PC-9 (cell line): ENCODE results near the gene HCFC2. TPM values are rescaled to one million over a fixed set of nuclear protein-coding genes. Genes with fewer than 3 reads are reported as not detected.

Source experiments
- BruUV-seq: library from RNA; stranded (reverse); fragments of 400-500 nt; replicated peaks from 2 replicates; lab custom pipeline; 2021; lab: Mats Ljungman, UMichigan
- CTCF ChIA-PET: fragments of 300-600 bp; sonication (Branson Sonifier 250); formaldehyde crosslinking; loops from one replicate; lab custom pipeline; 2022; ENCODE audit warnings: antibody characterized with exemption; lab: Charles Lee
- POLR2A ChIA-PET: fragments of 300-600 bp; sonication (Branson Sonifier 250); formaldehyde crosslinking; loops from one replicate; lab custom pipeline; 2022; ENCODE audit warnings: antibody characterized with exemption; ENCODE audit not compliant: unreplicated experiment; lab: Charles Lee
- DNase-seq, 2 experiments: peaks; one replicate each; pipeline versions ENCODE4 v3.0.0 to v3.0.0-alpha.2; 2015 to 2022; ENCODE audit warnings: mixed read lengths in 1 of 2
- H2AFZ ChIP-seq: fragments of 200-600 bp; sonication (generic); 2 replicates; pipeline ENCODE4 v1.8.1; 2017; ENCODE audit warnings: antibody characterized with exemption
- H3F3A ChIP-seq: fragments of 200-600 bp; sonication (generic); 2 replicates; pipeline ENCODE4 v1.8.1; 2017; ENCODE audit warnings: antibody characterized with exemption, mild to moderate bottlenecking, low read depth; ENCODE audit not compliant: insufficient read depth
- H3K27ac ChIP-seq: fragments of 200-600 bp; sonication (generic); 2 replicates; pipeline ENCODE4 v1.6.1; 2016; ENCODE audit warnings: mixed run types
- H3K27me3 ChIP-seq: fragments of 200-600 bp; sonication (generic); 2 replicates; pipeline ENCODE4 v1.6.1; 2016; ENCODE audit warnings: low read depth, mixed run types; ENCODE audit not compliant: insufficient read depth
- H3K36me3 ChIP-seq: fragments of 200-600 bp; sonication (generic); 2 replicates; pipeline ENCODE4 v1.6.1; 2016; ENCODE audit warnings: low read depth, mixed run types
- H3K4me1 ChIP-seq: fragments of 200-600 bp; sonication (generic); replicated peaks from 2 replicates; pipeline ENCODE4 v1.6.1; 2016; ENCODE audit warnings: mixed run types; ENCODE audit not compliant: insufficient read depth
- H3K4me2 ChIP-seq: fragments of 200-600 bp; sonication (generic); 2 replicates; pipeline ENCODE4 v1.6.1; 2017; ENCODE audit warnings: mixed run types
- H3K4me3 ChIP-seq: fragments of 200-600 bp; sonication (generic); 2 replicates; pipeline ENCODE4 v1.6.1; 2016; ENCODE audit warnings: mixed run types
- H3K79me2 ChIP-seq: fragments of 200-600 bp; sonication (generic); 2 replicates; pipeline ENCODE4 v1.6.1; 2017; ENCODE audit warnings: low read depth, mixed run types
- H3K9me2 ChIP-seq: fragments of 200-600 bp; sonication (generic); 2 replicates; pipeline ENCODE4 v1.8.1; 2017; ENCODE audit warnings: mild to moderate bottlenecking; ENCODE audit not compliant: insufficient read depth
- H3K9me3 ChIP-seq: fragments of 200-600 bp; sonication (generic); 2 replicates; pipeline ENCODE4 v1.8.1; 2016; ENCODE audit warnings: low read depth; ENCODE audit not compliant: insufficient read depth
- H4K20me1 ChIP-seq: fragments of 200-600 bp; sonication (generic); 2 replicates; pipeline ENCODE4 v1.8.1; 2017; ENCODE audit not compliant: insufficient read depth
- CTCF ChIP-seq: fragments of 200-600 bp; sonication (generic); conservative IDR thresholded peaks from 2 replicates; pipeline ENCODE4 v1.6.1; 2017; ENCODE audit warnings: mixed run types, antibody characterized with exemption, mild to moderate bottlenecking, moderate library complexity
- EZH2 ChIP-seq: fragments of 200-600 bp; sonication (generic); IDR thresholded peaks from 2 replicates; pipeline ENCODE4 v1.8.0; 2017; ENCODE audit warnings: antibody characterized with exemption, low read depth
- intact Hi-C: fragments of 100-400 bp; cut with micrococcal nuclease; formaldehyde crosslinking; loops from one replicate; pipeline ENCODE4 v1.10.0; 2022; ENCODE audit not compliant: unreplicated experiment
- total RNA-seq: library from RNA; stranded (reverse); gene quantifications from 2 replicates; pipeline ENCODE4 v1.2.3, GENCODE V29; 2021

The HCFC2 gene
- total RNA-seq, 1 experiment from 2014 or later: 2.4 TPM

GRCh38 chr12:104130760-104131159 is 66.4 kb downstream of the HCFC2 start:
- Histone ChIP-seq H3K4me1 (peaks cover 7% of the 10 kb centered on the region), H3K79me2 (peaks cover 23% of the 10 kb centered on the region), H3K9me3 (no peaks in the 10 kb centered on the region), H3K36me3 (peaks cover 25% of the 10 kb centered on the region; the same call in 1 of the 2 replicates), H3K4me3 (no peak overlapping the region), H4K20me1 (no peaks in the 10 kb centered on the region), H3F3A (peaks cover 22% of the 10 kb centered on the region), H3K27me3 (no peaks in the 10 kb centered on the region), H2AFZ (no peak overlapping the region), H3K9me2 (no peaks in the 10 kb centered on the region), H3K4me2 (no peak overlapping the region), H3K27ac (no peak overlapping the region)
- TF ChIP-seq EZH2 (no peak), CTCF (no peak)
- ChIA-PET CTCF (no interaction called here), POLR2A (no interaction called here)
- no TSS peak for BruUV-seq
- intact Hi-C loops: loop anchor here (10.0 kb wide), 1 partner anchor 184 kb away; no protein-coding TSS in a partner anchor
- DNase-seq: no peak

- Histone ChIP-seq H3K27ac (no peak overlapping the region), H2AFZ (no peak overlapping the region), H3K36me3 (peaks cover 25% of the 10 kb centered on the region; the same call in 1 of the 2 replicates), H3K4me1 (peaks cover 15% of the 10 kb centered on the region), H3K4me2 (no peak overlapping the region), H3F3A (peaks cover 17% of the 10 kb centered on the region; the same call in 1 of the 2 replicates), H3K9me2 (no peaks in the 10 kb centered on the region), H4K20me1 (no peaks in the 10 kb centered on the region), H3K4me3 (no peak overlapping the region), H3K27me3 (no peaks in the 10 kb centered on the region), H3K9me3 (no peaks in the 10 kb centered on the region), H3K79me2 (peaks cover 32% of the 10 kb centered on the region)
- POLR2A ChIA-PET: interaction anchor here (0.5 kb wide), 1 partner anchor 47 kb away, joined by 5 read pairs; no protein-coding TSS in a partner anchor
- TF ChIP-seq CTCF (no peak), EZH2 (no peak)
- BruUV-seq: no TSS peak
- no peak for DNase-seq
- CTCF ChIA-PET: no interaction called here
- intact Hi-C loops: loop anchor here (10.0 kb wide), 1 partner anchor 183 kb away; no protein-coding TSS in a partner anchor
Measured at GRCh38 chr12:104131609-104132008, 67.3 kb downstream of the HCFC2 start.

GRCh38 chr12:104132351-104132956 is 68.1 kb downstream of the HCFC2 start:
- POLR2A ChIA-PET: no interaction called here
- no peak for DNase-seq
- peaks cover 18% of the 10 kb centered on the region; the same call in 1 of the 2 replicates for H3F3A ChIP-seq
- no peak overlapping the region for H3K4me3 ChIP-seq
- no peak overlapping the region for H3K27ac ChIP-seq
- BruUV-seq: no TSS peak
- TF ChIP-seq EZH2: no peak
- no peak for TF ChIP-seq CTCF
- peaks cover 25% of the 10 kb centered on the region; the same call in 1 of the 2 replicates for H3K36me3 ChIP-seq
- intact Hi-C loops: loop anchor here (10.0 kb wide), 1 partner anchor 182 kb away; no protein-coding TSS in a partner anchor
- H3K27me3 ChIP-seq: no peaks in the 10 kb centered on the region
- no peak overlapping the region for H2AFZ ChIP-seq
- H3K9me3 ChIP-seq: no peaks in the 10 kb centered on the region
- H3K4me1 ChIP-seq: peaks cover 19% of the 10 kb centered on the region
- H4K20me1 ChIP-seq: no peaks in the 10 kb centered on the region
- CTCF ChIA-PET: no interaction called here
- no peaks in the 10 kb centered on the region for H3K9me2 ChIP-seq
- H3K79me2 ChIP-seq: peaks cover 36% of the 10 kb centered on the region
- H3K4me2 ChIP-seq: no peak overlapping the region
